ENCODE data around the gene NDUFC2.
A peak's percentile ranks its signal among the peaks of the same experiment; 100 is the strongest.
"Not testable (repeated sequence)": the region's sequence is repeated elsewhere in the genome, so short reads cannot be mapped to it uniquely, and the experiment has no call there.

NDUFC2 gene

DNA sequence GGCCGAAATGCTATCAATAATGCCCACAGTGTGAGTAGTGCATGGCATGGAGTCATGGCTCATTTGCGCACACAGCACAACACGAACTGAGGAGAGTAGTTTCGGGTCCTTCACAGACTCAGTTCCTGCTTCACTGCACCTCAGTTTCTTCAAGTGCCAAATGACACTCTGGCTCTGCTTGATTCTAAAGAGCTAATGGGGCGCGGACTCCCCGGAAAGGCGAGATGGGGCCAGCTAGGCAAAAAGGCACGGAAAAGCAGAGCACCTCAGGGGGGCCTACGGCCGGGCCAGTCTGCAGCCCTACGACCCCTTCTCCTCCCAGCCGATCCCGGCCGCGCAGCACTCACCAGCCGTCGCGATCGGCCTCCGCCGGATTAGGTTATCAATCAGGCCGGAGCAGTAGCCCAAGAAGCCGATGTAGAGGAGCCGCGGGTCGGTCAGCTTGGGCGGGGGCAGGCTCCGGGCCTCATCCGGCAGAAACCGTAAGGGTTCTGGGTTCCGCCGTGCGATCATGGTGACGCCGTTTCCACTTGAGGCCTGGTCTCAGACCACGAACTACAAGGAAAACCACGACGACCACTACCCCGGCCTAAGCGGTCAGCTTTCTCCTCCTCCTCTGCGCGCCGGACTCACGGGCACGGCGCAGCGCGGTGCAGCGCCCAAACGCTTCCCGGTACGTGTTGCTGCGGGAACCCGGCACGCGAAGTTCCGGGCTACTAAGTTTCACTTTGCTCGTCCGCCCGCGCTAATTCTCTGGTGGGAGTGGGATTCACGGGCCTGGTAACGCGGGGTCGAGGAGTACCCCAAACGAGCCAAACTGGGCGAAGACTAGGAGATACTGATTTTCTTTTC lies at the start of gene NDUFC2:
NDUFC2 (minus strand) TSS at position 631 of the 852 bp plus-strand sequence; CDS start at position 513, 118 bp downstream.
- peak; percentile 63 for DNase-seq

DNA sequence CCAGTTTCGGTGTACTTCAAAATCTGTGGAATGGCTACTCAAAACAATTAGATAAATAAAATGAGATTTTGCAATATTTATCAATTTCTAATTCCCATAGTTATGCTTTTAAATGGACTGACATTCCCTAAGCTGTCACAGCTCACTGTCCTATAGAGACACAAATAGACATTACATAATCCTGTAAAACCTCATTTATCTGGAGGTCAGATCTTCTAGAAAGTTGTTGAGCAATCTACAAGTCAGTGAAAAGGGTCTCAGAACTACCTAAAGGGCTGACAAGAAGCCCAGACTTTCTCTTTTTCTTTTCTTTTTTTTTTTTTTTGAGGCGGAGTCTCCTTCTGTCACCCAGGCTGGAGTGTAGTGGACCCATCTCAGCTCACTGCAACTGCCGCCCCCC lies 47.7 kb upstream of the NDUFC2 start:
- no peak for DNase-seq

GRCh38 chr11:78112582-78113275 lies 33.1 kb upstream of the NDUFC2 start:
- no peak for DNase-seq

DNA sequence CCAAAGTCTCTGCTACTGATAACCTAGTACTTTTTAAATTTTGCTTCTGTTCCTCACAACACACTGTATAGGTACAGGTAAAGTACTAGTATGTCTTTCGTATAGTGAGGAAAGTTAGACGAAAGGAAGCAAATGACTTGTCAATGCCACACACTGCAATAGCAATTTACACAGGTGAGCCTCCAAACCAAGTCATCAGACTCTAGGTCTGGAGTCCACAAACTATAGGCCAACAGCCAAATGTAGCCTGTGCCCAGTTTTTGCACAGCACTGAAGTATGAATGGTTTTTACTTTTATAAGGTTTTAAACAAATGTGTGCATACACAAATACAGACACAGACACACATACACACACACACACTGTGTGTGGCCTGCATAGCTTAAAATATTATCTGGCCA lies 31.6 kb upstream of the NDUFC2 start:
- no peak for DNase-seq

GRCh38 chr11:78110830-78111229 lies 31.2 kb upstream of the NDUFC2 start:
- no peak for DNase-seq

- DNase-seq = no peak
Measured at GRCh38 chr11:78110351-78110750, 30.7 kb upstream of the NDUFC2 start.

DNA sequence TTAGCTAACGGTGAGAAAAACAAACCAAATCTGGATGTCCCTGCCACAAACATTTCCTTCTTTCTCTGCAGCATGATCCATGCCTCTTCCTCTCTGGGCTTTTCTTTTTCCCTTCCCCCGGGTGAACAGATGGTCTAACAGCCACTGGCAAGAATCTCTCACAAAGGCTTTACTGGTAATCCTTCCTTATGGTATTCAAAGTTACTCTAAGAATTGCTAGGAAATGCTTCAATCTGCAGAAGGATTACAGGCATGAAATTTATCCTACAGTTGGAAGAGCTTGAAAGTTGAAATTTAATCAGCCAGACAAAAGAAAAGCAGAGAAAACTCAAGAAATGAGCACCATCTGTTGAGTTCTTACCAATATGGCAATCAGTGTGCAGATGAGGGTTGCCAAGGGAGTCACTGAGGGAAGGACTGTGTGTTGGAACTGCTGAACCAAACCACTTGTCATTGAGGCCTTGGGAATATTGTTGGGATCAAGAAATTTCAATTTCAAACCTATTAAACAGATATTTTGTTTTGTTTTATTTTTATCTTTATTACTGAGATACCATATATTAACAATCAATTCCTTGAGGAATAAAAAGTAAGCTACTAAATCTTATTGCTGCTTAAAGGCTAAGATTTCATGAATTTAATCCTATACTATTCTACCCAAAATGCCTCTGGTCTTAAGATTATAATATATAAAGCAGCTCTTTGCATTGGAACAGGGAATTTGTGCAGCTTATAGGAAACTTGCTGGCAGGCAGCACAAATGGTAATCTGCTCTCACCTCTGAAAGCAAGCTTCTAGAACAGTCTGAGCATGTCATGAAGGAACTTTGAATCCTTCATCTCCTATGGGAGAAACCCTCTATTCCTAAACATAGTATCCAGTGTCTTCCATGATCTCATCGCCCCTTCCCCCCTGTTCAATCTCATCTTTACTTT lies 29.7 kb upstream of the NDUFC2 start:
- DNase-seq = no peak

GRCh38 chr11:78100676-78101472 lies 21.2 kb upstream of the NDUFC2 start:
- no peak for DNase-seq

DNA sequence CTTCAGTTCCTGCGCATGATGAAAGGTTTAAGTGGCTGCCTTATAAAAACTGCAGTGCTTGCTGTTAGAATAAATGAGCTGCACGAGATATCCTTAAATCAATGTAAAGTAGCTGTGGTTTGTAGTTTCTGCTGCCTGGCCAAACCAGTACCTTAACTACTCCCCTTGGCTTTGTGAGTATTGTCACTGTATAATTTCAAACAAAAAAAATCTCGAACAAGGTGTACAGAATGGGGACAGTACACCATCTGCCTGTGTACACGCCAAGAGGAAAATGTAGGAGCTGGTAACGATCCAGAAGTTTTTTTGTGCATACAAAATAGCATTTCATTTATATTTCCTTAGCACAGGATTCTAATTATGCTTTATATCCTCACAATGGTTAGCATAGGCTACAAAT lies 20.6 kb upstream of the NDUFC2 start:
- DNase-seq = no peak

- no peak for DNase-seq
Measured at GRCh38 chr11:78099666-78100065, 20.0 kb upstream of the NDUFC2 start.

DNA sequence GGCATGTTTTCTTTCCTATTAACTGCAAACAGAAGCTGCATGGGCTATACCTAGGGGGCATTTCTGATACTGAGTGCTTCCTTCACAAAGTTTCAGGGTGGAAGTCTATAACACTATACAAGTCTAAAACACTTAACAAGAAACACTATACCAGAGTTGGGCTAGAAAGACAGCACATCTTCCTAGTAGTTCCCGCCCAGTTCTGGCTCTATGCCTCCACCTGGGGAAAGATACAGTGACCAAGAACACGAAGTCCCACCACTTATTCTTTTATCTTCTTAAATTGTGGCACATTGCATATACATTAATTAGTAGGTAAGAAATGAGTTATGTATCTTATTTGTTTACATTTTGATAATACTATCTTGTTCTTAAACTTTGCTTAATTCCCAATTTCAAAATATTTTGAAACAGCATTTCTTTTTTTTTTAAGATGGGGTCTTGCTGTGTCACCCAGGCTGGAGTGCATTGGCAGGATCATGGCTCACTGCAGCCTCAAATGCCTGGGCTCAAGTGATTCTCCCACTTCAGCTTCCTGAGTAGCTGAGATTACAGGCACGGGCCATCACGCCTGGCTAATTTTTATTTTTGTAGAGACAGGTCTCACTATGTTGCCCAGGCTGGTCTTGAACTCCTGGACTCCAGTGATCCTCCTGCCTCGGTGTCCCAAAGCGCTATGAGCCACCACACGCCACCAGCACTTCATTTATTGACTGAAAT lies 18.2 kb upstream of the NDUFC2 start:
- no peak for DNase-seq

DNA sequence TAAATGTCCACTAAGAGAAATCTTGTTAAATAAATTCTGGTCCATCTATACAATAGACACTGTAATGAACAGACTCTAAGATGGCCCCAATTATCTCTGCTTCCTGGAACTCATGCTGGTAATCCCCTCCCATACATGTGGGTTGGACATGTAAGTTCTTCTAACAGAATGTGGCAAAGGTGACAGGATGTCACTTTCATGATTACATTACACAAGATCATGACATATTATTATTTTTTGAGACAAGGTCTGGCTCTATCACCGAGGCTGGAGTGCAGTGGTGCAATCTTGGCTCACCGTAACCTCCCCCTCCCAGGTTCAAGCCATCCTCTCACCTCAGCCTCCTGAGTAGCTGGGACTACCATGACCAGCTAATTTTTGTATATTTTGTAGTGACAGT lies 14.6 kb upstream of the NDUFC2 start:
- no peak for DNase-seq

DNA sequence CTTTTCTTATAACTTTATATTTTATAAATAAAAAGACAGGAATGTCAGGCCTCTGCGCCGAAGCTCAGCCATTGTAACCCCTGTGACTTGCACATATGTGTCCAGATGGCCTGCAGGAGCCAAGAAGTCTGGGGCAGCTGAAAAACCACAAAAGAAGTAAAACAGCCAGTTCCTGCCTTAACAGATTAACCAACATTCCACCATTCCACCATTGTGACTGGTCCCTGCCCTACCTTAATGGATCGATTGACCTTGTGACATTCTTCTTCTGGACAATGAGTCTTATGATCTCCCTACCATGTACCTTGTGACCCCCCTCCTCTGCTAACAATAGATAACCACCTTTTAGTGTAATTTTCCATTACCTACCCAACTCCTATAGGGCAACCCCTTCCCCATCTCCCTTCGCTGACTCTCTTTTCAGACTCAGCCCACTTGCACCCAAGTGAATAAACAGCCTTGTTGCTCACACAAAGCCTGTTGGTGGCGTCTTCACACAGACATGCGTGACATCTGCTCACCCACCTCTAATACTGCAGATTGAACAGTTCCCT lies 6.9 kb upstream of the NDUFC2 start:
- DNase-seq = not testable (repeated sequence)

DNA sequence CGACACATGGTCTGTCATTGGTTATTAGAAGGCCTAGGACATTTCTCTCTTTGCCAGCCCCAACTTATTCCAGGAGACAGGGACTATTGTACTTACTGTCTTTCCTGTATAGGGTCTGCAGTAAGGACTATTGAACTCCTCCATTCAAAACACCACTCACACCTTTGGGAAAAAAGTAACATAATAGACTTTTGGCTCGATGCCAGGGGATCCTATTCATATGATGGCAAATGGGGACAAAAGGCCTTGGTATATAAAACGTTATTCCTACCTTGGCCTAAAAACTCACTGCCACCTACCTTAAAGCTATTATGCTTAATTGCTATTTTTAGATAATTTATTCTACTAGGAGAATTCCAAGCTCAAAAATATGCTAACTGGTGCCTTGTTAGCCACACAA lies 6.3 kb upstream of the NDUFC2 start:
- no peak for DNase-seq

DNA sequence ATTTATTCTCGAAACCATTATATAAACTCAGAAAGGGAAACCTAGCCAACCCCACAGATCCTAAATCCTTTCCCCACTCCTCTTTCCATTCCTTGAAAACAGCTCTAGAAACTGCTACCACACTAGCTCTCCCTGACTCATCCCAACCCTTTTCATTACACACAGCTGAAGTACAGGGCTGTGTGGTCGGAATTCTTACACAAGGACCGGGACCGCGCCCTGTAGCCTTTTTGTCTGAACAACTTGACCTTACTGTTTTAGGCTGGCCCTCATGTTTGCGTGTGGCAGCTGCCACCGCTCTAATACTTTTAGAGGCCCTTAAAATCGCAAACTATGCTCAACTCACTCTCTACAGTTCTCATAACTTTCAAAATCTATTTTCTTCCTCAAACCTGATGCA lies 4.8 kb upstream of the NDUFC2 start:
- not testable (repeated sequence) for DNase-seq

DNA sequence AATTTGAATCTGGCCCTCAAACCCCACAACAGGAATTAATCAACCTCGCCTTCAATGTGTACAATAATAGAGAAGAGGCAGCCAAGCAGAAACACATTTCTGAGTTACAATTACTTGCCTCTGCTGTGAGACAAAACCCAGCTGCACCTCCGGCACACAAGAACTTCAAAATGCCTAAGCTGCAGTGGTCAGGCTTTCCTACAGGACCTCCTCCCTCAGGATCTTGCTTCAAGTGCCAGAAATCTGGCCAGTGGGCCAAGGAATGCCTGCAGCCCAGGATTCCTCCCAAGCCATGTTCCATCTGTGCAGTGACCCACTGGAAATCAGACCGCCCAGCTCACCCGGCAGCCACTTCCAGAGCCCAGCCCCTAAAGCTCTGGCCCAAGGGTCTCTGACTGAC lies 3.4 kb upstream of the NDUFC2 start:
- no peak for DNase-seq

DNA sequence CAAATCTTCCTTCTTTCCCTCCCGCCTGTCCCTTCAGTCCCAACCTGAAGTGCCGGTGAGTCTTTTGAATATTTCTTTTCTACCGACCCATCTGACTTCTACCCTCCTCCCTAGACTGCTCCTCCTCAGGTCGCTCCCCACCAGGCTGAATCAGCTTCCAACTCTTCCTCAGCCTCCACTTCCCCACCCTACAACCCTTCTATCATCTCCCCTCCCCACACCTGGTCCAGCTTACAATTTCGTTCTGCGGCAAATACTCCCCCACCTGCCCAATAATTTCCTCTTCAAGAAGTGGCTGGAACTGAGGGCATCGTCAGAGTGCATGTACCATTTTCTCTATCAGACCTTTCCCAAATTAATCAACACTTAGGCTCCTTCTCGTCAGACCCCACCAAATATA lies 2.5 kb upstream of the NDUFC2 start:
- no peak for DNase-seq

- no peak for DNase-seq
Measured at GRCh38 chr11:78081583-78081982, 1.9 kb upstream of the NDUFC2 start.

DNA sequence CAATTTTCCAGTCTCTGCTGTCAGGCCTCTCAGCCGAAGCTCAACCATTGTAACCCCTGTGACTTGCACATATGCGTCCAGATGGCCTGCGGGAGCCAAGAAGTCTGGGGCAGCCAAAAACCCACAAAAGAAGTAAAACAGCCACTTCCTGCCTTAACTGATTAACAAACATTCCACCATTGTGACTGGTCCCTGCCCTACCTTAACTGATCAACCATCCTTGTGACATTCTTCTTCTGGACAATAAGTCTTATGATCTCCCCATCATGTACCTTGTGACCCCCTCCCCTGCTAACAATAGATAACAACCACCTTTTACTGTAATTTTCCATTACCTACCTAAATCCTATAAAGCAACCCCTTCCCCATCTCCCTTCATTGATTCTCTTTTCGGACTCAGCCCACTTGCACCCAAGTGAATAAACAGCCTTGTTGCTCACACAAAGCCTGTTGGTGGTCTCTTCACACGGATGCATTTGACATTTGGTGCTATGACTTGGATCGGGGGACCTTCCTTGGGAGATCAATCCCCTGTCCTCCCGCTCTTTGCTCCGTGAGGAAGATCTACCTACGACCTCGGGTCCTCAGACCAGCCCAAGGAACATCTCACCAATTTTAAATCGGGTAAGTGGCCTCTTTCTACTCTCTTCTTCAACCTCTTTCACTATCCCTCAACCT lies 1.3 kb upstream of the NDUFC2 start:
- DNase-seq = no peak

GRCh38 chr11:78080084-78080817 lies 589 bp upstream of the NDUFC2 start:
- DNase-seq = no peak
